ENCODE data around the gene IMPA2.

The IMPA2 gene

DNA sequence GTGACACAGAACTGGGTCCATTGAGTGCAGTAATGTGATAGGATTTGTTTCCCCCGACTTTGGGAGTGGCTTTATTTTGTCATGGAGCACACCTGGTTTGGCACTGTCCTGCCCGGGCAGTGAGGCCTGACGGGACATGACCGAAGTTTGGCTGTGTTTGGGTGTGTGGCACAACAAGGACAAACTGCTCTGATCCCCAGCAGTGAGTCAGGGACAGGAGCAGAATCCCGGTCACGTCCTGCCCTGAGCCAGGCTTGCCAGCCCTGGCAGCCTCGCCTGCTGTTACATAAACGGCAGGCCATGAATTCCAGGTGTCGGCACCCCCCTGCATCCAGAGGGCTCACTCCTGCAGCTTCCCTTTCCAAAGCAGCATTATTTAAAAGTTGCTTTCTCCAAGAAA is 45.7 kb downstream of the IMPA2 start:
- FAIRE-seq (no peak), DNase-seq (ENCODE audit: insufficient read length) (no peak)
- no peak for TF ChIP-seq POLR2AphosphoS5 (IDR thresholded peaks at IDR 0.05; ENCODE audit: low read depth, low read length)

DNA sequence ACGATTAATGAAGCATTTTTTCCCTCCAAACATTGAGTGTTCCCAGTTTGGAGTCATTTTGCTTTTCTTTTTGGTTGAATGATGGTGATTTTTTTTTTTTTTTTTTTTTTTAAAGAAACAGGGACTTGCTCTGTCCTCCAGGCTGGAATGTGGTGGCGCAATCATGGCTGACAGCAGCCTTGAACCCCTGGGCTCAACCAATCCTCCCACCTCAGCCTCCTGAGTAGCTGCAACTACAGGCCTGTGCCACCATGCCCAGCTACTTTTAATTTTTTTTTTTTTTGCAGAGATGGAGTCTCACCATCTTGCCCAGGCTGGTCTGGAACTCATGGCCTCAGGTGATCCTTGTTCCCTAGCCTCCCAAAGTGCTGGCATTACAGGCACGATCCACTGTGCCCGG is 46.2 kb downstream of the IMPA2 start:
- no peak for FAIRE-seq
- TF ChIP-seq POLR2AphosphoS5 (IDR thresholded peaks at IDR 0.05; ENCODE audit: low read depth, low read length) = no peak
- TF ChIP-seq POLR2A (IDR thresholded peaks at IDR 0.05; ENCODE audit: low read depth, low read length) = no peak
- TF ChIP-seq TAF1 (IDR thresholded peaks at IDR 0.05; ENCODE audit: borderline replicate concordance, low read depth, low read length) = no peak
- DNase-seq (ENCODE audit: insufficient read length) = no peak

DNA sequence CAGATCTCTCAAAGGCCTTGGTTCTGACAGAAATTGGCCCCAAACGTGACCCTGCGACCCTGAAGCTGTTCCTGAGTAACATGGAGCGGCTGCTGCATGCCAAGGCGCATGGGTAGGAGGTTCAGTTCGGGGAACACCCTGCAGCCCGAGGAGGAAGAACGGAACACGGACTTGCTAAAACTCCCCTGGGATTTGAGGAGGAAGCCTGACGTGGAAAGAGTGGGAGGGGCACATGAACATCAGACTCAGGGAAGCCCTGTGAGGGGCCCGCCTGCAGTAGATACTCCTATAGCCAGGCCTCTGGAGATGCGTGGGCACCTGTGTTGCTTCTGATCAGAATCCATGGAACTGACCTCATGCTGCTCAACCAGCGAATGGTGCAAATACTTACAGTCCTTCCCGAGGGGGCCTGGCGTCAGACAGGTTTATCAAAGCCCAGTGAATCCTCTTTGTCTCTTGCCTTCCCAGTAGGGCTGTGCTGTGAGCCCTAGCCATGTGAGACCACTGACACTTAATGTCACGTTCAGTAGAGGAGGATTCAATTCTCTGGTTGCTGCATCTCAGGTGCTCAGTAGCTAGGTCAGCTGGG is 46.8 kb downstream of the IMPA2 start:
- no peak for DNase-seq (ENCODE audit: insufficient read length)
- TF ChIP-seq POLR2AphosphoS5 (IDR thresholded peaks at IDR 0.05; ENCODE audit: low read depth, low read length) (no peak), POLR2A (IDR thresholded peaks at IDR 0.05; ENCODE audit: low read depth, low read length) (no peak), TAF1 (IDR thresholded peaks at IDR 0.05; ENCODE audit: borderline replicate concordance, low read depth, low read length) (no peak)
- FAIRE-seq = no peak

DNA sequence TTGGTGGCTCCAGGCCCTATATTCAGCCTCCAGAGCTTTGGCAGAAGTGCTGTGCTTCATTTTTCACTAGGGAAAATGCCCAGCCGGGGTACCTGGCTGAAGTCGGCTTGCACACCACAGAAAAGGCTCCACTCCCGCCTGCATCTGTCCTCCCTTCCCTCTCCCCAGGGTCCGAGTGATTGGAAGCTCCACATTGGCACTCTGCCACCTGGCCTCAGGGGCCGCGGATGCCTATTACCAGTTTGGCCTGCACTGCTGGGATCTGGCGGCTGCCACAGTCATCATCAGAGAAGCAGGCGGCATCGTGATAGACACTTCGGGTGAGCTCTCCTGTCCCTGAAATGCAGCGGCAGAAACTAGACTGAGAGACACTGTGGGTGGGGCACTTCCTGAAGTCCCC is 47.4 kb downstream of the IMPA2 start:
- FAIRE-seq (no peak), DNase-seq (ENCODE audit: insufficient read length) (no peak)
- TF ChIP-seq POLR2AphosphoS5 (IDR thresholded peaks at IDR 0.05; ENCODE audit: low read depth, low read length) (no peak), POLR2A (IDR thresholded peaks at IDR 0.05; ENCODE audit: low read depth, low read length) (no peak), TAF1 (IDR thresholded peaks at IDR 0.05; ENCODE audit: borderline replicate concordance, low read depth, low read length) (no peak)

DNA sequence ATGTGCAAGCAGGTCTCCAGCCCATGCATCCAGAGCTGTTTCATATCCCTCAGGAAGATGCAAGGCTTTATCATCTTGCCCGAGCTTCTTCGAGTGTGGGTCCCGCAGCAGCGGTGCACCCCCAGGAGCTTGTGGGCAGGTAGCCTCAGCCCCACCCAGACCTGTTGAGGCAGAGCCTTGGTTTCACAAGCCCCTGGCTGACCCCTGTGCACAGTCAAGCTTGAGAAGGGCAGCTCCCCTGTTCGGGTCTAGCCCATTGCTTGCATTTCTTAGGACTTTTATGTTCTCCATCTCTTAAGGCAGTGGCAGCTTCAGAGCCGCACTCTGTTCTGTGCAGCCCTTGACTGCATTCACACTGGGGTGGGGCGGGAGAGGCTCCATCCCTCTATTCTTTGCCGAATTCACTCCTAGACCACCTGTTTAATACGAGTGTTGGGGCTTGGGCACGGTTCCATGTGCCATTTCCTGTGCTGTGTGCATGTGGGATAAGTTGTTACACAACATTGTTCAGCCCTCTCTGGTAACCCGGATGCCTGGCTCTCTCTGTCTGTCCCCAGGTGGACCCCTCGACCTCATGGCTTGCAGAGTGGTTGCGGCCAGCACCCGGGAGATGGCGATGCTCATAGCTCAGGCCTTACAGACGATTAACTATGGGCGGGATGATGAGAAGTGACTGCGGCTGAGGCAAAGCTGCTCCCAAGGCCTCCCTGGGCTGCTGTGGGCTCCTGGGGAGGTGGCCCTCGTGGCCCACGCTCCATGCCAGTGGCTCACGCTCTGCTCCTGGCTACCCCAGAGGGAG is 48.7 kb downstream of the IMPA2 start:
- DNase-seq (ENCODE audit: insufficient read length) = no peak
- no peak for FAIRE-seq

DNA sequence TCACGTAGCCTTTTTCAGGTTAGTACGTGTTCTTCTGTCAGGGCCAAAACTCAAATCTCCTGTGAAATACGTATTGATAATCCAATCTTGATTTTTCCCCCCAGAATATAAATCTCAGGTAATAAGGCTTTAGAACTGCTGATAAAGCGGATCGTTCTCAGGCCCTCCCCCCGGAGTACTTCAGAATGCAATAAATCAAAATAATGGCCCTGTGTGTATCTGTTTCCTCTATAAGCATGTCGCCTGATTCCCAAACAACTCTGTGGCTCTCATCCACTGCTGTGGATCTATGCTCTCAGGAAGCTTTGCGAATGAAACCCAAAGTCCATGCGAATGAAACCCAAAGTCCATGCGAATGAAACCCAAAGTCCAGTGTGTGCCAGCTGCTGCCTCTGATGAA is 49.4 kb downstream of the IMPA2 start:
- FAIRE-seq (no peak), DNase-seq (ENCODE audit: insufficient read length) (no peak)
- no peak for TF ChIP-seq POLR2A (IDR thresholded peaks at IDR 0.05; ENCODE audit: low read depth, low read length)
- TF ChIP-seq POLR2AphosphoS5 (IDR thresholded peaks at IDR 0.05; ENCODE audit: low read depth, low read length) = no peak
- no peak for TF ChIP-seq TAF1 (IDR thresholded peaks at IDR 0.05; ENCODE audit: borderline replicate concordance, low read depth, low read length)

More for the DNA sequence above, 48.7 kb downstream of the IMPA2 start:
- TF ChIP-seq POLR2A (IDR thresholded peaks at IDR 0.05; ENCODE audit: low read depth, low read length) (no peak), TAF1 (IDR thresholded peaks at IDR 0.05; ENCODE audit: borderline replicate concordance, low read depth, low read length) (no peak), POLR2AphosphoS5 (IDR thresholded peaks at IDR 0.05; ENCODE audit: low read depth, low read length) (no peak)

DNA sequence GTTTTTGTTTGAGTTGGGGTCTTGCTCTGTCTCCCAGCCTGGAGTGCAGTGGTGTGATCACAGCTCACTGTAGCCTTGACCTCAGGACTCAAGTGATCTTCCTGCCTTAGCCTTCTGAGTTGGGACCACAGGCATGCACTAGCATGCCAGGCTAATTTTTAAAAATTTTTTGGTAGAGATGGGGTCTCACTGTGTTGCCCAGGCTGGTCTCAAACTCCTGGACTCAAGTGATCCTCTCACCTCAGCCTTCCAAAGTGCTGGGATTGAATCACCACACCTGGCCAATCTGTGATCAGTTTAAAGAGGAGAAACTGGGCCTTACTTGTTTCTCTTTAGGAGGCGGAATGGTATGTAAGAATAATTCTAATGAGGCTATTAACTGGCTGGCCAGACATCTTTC is 49.9 kb downstream of the IMPA2 start:
- no peak for DNase-seq (ENCODE audit: insufficient read length)
- no peak for FAIRE-seq

DNA sequence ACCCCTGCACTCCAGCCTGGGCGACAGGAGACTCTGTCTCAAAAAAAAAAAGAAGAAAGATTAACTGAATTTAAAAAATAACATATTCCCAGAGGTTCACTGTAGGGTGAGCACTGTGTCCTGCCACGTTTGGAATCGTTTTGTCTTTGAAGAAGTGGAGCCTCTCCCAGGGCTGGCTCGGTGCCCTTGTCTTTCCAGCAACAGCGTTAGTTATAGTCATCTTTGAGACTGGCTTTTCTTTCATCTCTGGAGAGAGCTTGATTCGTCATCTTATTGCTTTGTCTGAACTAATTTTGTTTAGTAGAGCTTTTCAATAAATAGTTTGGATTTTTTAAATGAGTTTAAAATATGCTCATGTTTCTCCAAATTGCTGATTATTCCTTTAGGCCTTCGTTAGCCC is 50.5 kb downstream of the IMPA2 start:
- FAIRE-seq = no peak
- TF ChIP-seq TAF1 (IDR thresholded peaks at IDR 0.05; ENCODE audit: borderline replicate concordance, low read depth, low read length) (no peak), POLR2A (IDR thresholded peaks at IDR 0.05; ENCODE audit: low read depth, low read length) (no peak), POLR2AphosphoS5 (IDR thresholded peaks at IDR 0.05; ENCODE audit: low read depth, low read length) (no peak)
- DNase-seq (ENCODE audit: insufficient read length) = no peak

More for the DNA sequence above, 49.9 kb downstream of the IMPA2 start:
- no peak for TF ChIP-seq TAF1 (IDR thresholded peaks at IDR 0.05; ENCODE audit: borderline replicate concordance, low read depth, low read length)
- TF ChIP-seq POLR2A (IDR thresholded peaks at IDR 0.05; ENCODE audit: low read depth, low read length) = no peak
- TF ChIP-seq POLR2AphosphoS5 (IDR thresholded peaks at IDR 0.05; ENCODE audit: low read depth, low read length) = no peak

DNA sequence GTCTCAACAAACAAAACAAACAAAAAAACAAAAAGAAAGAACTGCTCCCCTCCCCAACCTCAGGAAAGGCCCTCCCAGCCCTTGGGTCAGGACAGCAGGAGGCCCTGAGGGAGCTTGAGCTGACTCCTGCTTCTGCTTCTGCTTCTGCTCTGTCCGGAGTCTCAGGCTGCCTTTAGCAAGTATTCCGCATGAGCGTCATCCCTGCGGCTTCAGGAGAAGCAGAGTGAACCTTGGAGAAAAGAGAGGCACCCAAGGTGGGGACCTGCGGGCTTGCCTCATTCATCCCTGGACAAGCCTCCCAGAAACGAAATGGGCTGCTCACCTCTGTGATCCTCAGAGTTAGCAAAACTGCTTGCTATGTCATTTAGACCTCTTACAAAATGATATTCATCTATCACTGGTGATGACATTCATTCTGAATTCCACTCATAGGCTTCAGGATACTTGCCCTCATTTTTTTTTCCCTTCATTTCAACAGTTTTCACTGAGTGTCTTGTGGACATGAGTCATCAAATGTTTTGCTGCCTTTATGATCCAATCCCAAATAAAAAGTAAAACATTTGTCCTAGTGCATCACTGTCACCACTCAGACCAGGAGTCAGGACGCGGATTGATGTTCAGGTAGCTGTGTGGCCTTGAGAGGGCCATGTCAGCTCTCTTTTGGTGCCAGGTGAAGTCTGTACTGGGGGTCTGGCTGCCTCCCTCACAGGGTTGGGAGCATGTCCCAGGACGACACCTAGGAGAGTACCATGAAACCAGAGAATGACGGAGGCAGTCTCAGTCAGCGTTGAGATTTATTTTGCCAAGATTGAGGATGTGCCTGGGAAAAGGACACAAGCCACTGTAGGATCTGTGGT is 51.7 kb downstream of the IMPA2 start:
- TF ChIP-seq TAF1 (IDR thresholded peaks at IDR 0.05; ENCODE audit: borderline replicate concordance, low read depth, low read length) = no peak
- no peak for TF ChIP-seq POLR2AphosphoS5 (IDR thresholded peaks at IDR 0.05; ENCODE audit: low read depth, low read length)
- no peak for TF ChIP-seq POLR2A (IDR thresholded peaks at IDR 0.05; ENCODE audit: low read depth, low read length)
- FAIRE-seq = no peak
- DNase-seq (ENCODE audit: insufficient read length) = no peak

DNA sequence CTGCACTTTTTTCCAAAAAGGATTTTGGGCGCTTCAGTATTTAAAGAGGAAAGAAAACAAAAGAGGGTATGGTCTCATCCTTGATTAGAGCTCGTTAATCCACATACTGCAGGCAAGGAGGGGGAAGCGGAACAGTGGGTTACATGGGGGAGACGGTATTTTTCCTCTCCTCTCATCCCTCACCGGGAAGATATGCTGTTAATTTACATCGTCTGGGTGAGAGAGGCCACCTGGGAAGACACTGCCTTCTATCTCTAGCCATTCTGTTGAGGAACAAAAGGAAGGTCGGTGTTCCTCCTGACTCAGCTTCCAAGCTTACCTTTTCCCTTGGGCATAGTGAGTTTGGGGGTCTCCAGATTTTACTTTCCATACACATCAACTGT is 52.3 kb downstream of the IMPA2 start:
- FAIRE-seq = no peak
- TF ChIP-seq TAF1 (IDR thresholded peaks at IDR 0.05; ENCODE audit: borderline replicate concordance, low read depth, low read length) (no peak), POLR2A (IDR thresholded peaks at IDR 0.05; ENCODE audit: low read depth, low read length) (no peak), POLR2AphosphoS5 (IDR thresholded peaks at IDR 0.05; ENCODE audit: low read depth, low read length) (no peak)
- no peak for DNase-seq (ENCODE audit: insufficient read length)

DNA sequence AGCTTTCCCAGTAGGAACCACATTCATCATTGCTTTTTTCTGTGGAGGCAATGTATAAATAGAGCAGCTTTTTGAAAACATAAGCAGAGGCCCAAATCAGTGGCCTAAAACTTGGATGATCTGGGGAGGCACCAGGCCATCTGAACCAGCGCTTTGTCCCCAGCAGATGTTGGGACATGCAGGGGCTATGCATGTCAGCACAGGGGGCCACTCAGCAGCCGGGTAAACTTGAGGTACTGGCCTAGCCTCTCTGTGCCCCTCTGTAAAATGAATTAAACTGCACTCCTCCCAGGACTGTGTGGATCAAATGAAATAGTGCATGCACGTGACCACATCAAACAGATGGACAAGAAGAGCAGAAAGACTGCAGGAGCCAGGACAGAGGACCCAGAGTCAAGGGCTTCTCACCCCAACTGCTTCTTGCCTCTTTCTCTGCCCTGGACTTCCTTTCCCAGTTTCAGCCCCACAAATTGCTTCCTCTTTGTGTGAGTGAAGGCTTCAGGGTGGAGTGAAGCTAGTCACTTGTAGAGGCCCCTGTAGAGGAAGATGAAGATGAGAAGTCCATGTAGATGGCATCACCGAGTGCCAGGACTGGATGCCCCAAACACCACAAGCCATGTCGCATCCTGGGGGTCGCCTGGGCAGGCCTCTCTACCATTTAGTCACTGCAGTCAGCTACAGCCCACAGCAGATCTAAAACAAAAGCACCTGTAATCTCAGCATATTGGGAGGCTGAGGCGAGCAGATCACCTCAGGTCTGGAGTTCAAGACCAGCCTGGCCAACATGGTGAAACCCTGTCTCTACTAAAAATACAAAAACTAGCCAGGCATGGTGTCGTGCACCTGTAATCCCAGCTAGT is 53.2 kb downstream of the IMPA2 start:
- FAIRE-seq (no peak), DNase-seq (ENCODE audit: insufficient read length) (no peak)
- no peak for TF ChIP-seq TAF1 (IDR thresholded peaks at IDR 0.05; ENCODE audit: borderline replicate concordance, low read depth, low read length)
- no peak for TF ChIP-seq POLR2A (IDR thresholded peaks at IDR 0.05; ENCODE audit: low read depth, low read length)
- no peak for TF ChIP-seq POLR2AphosphoS5 (IDR thresholded peaks at IDR 0.05; ENCODE audit: low read depth, low read length)

Data from GM12892 (cell line).